HG02763 (cell line): Measurements from ENCODE around the gene EIF3K.
"Not testable (repeated sequence)": the region's sequence is repeated elsewhere in the genome, so short reads cannot be mapped to it uniquely, and the experiment has no call there.

ENCODE experiments used
- ATAC-seq: cut with Tn5 transposase; IDR thresholded peaks from one replicate; pipeline ENCODE4 v1.9.1; 2021; ENCODE audit warnings: mild to moderate bottlenecking, moderate library complexity; ENCODE audit not compliant: unreplicated experiment

The EIF3K gene

GRCh38 chr19:38617764-38618589 is 1.0 kb upstream of the EIF3K start, which contains the start of gene MAP4K1:
TSS of gene MAP4K1 (minus strand) at chr19:38617953. CDS start at chr19:38617895, 58 bp downstream.
- ATAC-seq: peak; percentile 44

GRCh38 chr19:38619361-38620174 is 580 bp downstream of the EIF3K start:
- ATAC-seq: no peak

GRCh38 chr19:38624822-38625221 is 5.8 kb downstream of the EIF3K start:
- no peak for ATAC-seq

GRCh38 chr19:38626401-38626800 is 7.4 kb downstream of the EIF3K start:
- no peak for ATAC-seq

DNA sequence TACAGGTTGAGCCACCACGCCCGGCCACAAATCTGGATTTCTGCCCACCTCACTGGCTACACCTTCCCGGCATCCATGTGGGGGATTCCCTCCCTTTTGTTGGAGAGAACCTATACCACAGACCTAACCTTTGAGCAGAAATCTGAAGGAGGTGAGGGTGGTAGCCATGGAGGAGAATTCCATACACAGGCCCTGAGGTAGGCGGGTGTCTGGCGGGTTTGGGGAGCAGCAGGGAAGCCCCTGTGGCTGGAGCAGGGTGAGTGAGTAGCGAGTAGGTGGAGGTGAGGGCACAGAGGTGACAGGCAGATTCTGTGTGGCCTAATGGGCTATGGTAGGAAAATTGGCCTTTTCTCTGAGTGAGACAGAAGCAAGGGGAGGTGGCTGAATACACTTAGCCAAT is 10.6 kb downstream of the EIF3K start:
- no peak for ATAC-seq

GRCh38 chr19:38631301-38631700 is 12.3 kb downstream of the EIF3K start:
- not testable (repeated sequence) for ATAC-seq

- not testable (repeated sequence) for ATAC-seq
Measured at GRCh38 chr19:38631811-38632475, 13.0 kb downstream of the EIF3K start.

DNA sequence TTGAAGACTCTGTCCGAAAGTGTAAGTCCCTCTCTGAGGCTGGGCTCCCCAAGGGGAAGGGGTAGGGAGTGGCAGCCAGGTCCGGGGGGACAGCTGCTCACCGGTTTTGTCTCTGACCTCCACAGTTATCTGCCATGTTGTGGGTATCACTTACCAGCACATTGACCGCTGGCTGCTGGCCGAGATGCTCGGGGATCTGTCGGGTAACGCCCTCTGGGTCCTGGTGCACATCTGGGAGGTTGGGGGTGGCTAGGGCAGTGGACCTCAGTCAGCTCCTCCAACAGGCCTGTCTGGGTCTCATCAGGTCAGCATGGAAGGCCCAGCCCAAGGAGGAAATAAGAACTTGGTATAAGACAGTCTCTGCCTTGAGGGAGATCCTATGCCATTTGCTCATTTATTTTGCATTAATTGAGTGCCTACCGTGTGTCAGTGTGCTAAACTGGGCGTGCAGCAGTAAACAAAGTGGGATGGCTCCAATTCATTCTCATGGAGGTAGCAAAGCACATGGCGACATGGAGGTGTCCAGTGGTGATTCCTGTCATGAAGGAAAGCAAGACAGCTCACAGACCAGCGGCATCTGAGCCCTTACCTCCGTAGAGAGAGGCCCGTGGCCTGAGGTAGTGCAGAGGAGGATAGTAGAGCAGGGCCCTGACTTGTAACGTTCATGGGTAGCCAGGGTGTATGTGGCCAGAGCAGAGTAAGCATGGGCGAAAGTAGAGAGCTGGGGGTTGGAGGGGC is 13.7 kb downstream of the EIF3K start:
- ATAC-seq: no peak

DNA sequence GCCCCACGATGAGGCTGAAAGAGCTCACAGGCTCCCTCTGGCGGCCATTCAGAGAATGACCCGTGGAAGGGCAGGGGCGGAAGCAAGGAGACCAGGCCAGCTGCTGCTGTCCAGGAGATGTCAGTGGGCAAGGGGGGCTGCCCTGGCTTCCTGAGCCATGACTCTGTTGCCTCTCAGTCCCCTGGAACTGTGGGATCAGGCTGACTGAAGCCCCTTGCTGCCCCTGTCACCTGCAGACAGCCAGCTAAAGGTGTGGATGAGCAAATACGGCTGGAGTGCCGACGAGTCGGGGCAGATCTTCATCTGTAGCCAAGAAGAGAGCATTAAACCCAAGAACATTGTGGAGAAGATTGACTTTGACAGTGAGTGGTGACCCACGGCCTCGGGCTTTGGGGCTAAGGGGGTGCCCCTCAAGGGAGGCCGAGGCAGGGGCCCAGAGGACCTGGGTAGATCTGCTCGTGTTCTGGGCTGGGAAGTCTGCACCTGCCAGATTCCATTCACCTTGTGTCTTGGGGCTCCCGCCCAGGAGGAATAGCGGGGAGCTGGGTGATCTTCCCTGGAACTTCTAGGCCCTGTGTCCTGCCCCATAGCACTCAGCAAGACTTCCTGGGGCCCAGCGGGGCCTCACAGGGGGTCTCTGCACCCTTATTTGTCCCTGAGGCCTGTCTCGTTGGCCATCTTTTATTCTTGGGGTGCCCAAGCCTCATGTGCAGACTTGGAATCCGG is 15.9 kb downstream of the EIF3K start:
- no peak for ATAC-seq

DNA sequence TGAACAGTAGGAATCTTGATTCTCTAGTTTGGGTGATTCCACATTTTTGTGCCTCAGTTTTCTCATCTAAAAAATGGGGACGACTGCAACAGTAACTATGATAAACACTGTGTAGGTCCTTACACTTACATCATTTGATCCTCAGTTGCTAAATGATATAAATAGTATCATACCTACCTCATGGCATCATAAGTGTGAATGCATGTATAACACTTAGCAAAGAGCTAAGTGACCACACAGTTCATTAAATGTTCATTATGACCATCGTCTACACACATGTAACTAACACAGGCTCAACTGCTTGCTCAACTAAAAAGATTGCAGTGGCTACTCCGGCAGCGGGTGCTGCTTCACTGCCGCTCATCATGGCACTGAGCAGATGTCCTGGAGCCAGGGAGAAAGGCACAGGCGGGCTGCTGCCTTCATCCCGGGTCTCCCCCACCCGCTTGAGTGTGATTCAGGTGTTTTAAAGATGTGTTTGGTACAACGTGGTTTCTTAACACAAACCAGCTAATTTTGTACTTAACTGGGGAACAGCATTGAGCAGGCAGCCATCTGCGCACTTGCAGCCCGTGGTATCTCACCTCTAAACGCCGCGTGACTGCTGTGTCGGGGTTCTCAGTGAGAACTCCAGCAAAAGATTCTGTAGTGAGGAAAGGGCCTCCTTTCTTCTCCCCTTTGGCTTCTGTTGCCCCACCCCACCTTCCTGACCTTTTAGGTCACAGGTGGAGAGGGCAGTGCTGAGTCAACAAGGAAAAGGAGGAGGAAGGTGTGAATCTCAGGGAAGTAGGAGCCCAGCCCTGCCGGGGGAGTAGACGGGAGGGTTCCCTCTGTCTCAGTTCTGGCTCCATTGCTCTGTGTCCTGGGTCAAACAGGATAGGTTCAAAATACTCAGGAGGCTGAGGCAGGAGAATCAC is 16.8 kb downstream of the EIF3K start:
- ATAC-seq: no peak

DNA sequence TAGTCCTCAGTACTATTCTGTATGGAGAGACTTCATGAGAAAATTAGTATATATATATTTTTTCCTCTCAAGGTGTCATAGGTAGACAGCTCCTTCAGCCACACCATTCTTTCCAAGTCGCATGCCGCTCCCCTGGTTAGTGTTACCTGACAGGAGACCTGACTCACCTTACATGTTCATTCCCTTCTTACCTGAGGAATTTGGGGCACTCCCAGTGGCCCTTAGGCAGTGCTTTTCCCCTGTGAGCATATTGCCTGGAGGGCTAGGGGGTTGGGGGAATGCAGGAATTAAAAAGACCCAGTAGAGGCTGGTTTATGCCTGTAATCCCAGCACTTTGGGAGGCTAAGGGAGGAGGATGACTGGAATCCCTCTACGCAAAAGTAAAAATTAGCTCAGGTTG is 19.5 kb downstream of the EIF3K start:
- no peak for ATAC-seq

- no peak for ATAC-seq
Measured at GRCh38 chr19:38639679-38640078, 20.7 kb downstream of the EIF3K start.

GRCh38 chr19:38640368-38640767 is 21.4 kb downstream of the EIF3K start:
- no peak for ATAC-seq

DNA sequence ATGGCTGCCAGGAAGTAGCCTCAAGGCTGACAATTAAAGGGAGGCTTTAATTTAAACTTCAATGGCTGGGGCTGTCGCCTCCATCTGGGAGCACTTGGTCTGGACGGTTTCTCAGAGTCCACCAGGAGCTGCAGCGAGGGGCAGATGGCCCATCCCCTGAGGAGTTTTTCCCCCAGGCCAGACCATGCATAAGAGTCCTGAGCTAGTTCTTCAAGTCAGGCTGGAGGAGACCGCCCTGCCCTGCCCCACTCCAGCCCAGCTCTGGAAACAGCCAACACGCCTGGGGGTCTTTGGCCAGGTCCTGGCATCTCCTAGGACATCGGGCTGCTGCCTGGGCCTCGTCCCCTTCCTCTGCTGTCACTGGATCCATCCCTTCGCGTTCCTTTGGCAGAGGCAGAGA is 23.2 kb downstream of the EIF3K start:
- ATAC-seq: no peak

- no peak for ATAC-seq
Measured at GRCh38 chr19:38644719-38645118, 25.7 kb downstream of the EIF3K start.

DNA sequence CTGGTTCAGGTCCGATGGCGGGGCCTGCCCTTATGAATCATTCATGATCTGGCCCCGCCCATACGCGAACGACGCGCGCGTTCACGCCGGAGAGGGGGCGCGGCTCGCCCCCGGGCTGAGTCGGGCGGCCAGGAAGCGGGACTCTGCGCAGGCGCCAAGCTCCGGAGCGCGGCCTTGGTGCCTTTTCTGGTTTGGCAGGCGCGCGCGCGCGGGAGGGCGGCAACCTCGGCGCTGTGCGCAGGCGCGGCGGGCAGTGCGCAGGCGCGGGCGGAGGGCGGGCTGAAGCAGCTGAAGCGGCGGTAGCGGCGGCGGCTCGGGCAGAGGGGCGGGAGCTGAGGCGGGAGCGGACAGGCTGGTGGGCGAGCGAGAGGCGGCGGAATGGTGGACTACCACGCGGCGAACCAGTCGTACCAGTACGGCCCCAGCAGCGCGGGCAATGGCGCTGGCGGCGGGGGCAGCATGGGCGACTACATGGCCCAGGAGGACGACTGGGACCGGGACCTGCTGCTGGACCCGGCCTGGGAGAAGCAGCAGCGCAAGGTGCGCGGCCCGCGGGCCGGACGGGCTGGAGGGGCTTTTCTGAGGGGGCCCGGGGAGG is 28.5 kb downstream of the EIF3K start, which contains the start of gene ACTN4:
Gene ACTN4 (plus strand): TSS at position 282 of the 598 bp plus-strand sequence. CDS start 97 bp downstream, at position 379.
- ATAC-seq: peak; percentile 91

DNA sequence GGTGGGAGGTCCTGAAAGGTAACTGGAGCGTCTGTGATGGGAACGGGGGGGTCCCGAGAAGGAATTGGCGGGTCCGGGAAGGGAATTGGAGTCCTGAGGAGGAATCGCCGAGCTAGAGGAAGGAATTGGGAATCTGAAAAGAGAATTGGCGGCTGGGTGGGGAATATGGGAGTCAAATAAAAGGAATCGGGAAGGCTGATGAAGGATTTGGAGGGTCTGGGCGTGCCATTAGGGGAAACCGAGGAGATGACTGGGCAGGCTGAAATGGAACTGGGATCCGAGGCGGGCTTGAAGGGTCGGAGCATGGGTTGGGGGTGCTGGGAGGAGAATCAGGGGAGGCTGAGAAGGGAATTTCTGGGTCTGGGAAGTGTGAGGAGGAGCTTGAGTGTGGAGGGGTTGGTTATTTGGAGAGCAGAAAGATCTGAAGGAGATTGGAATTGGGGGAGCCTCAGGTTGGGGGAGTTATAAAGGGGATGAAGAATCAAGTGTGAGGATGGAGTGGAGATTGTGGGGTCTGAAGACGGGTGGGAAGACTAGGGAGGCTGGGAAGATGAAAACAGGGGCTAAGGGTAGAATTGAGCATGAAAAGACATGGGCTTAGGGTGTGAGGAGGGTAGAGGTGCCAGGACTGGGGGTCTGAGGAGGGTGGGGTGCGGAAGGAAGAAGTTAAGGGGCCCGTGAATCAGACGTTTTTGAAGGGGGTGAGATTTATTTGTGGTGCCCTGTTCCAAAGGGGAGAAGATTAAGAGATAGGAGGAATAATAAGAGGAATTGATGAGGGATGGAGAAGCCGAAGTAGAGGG is 29.2 kb downstream of the EIF3K start:
- ATAC-seq: no peak
